H9 (cell line): ENCODE data around the gene NHSL2. TPM values are rescaled to one million over a fixed set of nuclear protein-coding genes. Genes with fewer than 3 reads are reported as not detected.

Experiments used
- DNase-seq: peaks from one replicate; pipeline ENCODE4 v3.0.0-alpha.2; 2017
- H2AFZ ChIP-seq: one replicate; pipeline ENCODE4 v1.6.1; 2013; ENCODE audit warnings: mild to moderate bottlenecking, low read length, control low read depth, moderate library complexity
- H2AK5ac ChIP-seq: 2 replicates; pipeline ENCODE4 v1.6.1; 2013; ENCODE audit warnings: low read length, control low read depth, mixed read lengths; ENCODE audit not compliant: insufficient read length
- H2BK120ac ChIP-seq: one replicate; pipeline ENCODE4 v1.6.1; 2013; ENCODE audit warnings: low read depth, mild to moderate bottlenecking, low read length, control low read depth, inconsistent platforms; ENCODE audit not compliant: poor library complexity, severe bottlenecking
- H2BK12ac ChIP-seq: 2 replicates; pipeline ENCODE4 v1.6.1; 2013; ENCODE audit warnings: low read length, control low read depth, mixed read lengths, low read depth; ENCODE audit not compliant: insufficient read length
- H2BK15ac ChIP-seq: 2 replicates; pipeline ENCODE4 v1.6.1; 2013; ENCODE audit warnings: low read depth, low read length, control low read depth
- H2BK20ac ChIP-seq: one replicate; pipeline ENCODE4 v1.6.1; 2013; ENCODE audit warnings: low read depth, mild to moderate bottlenecking, low read length, control low read depth, inconsistent platforms; ENCODE audit not compliant: poor library complexity, severe bottlenecking
- H2BK5ac ChIP-seq: 2 replicates; pipeline ENCODE4 v1.6.1; 2013; ENCODE audit warnings: low read length, control low read depth, mixed read lengths; ENCODE audit not compliant: insufficient read length
- H3K14ac ChIP-seq: 2 replicates; pipeline ENCODE4 v1.6.1; 2013; ENCODE audit warnings: low read length, control low read depth; ENCODE audit not compliant: insufficient read depth
- H3K18ac ChIP-seq: 2 replicates; pipeline ENCODE4 v1.6.1; 2013; ENCODE audit warnings: low read depth, mild to moderate bottlenecking, mixed read lengths, low read length, control low read depth; ENCODE audit not compliant: insufficient read length
- H3K23ac ChIP-seq: 2 replicates; pipeline ENCODE4 v1.6.1; 2013; ENCODE audit warnings: low read length, control low read depth, mixed read lengths, low read depth; ENCODE audit not compliant: insufficient read length
- H3K23me2 ChIP-seq: 2 replicates; pipeline ENCODE4 v1.6.1; 2013; ENCODE audit warnings: low read depth, mild to moderate bottlenecking, mixed read lengths, low read length, control low read depth; ENCODE audit not compliant: insufficient read length, poor library complexity, severe bottlenecking
- H3K27ac ChIP-seq: 2 replicates; pipeline ENCODE4 v1.5.1; 2013; ENCODE audit warnings: low read length, control low read depth, mixed read lengths, low read depth; ENCODE audit not compliant: insufficient read length
- H3K27me3 ChIP-seq: 2 replicates; pipeline ENCODE4 v1.6.1; 2013; ENCODE audit warnings: low read length, control low read depth, inconsistent platforms; ENCODE audit not compliant: insufficient read depth
- H3K4ac ChIP-seq: 2 replicates; pipeline ENCODE4 v1.6.1; 2013; ENCODE audit warnings: low read depth, mild to moderate bottlenecking, control low read depth, inconsistent platforms, low read length, moderate library complexity
- H3K4me1 ChIP-seq: 2 replicates; pipeline ENCODE4 v1.6.1; 2013; ENCODE audit warnings: low read length, control low read depth, inconsistent platforms; ENCODE audit not compliant: insufficient read depth
- H3K4me2 ChIP-seq: 2 replicates; pipeline ENCODE4 v1.6.1; 2013; ENCODE audit warnings: low read length, control low read depth, mixed read lengths; ENCODE audit not compliant: insufficient read length, insufficient read depth
- H3K56ac ChIP-seq: 2 replicates; pipeline ENCODE4 v1.6.1; 2013; ENCODE audit warnings: low read depth, mild to moderate bottlenecking, mixed read lengths, low read length, control low read depth; ENCODE audit not compliant: insufficient read length
- H3K79me1 ChIP-seq: 2 replicates; pipeline ENCODE4 v1.6.1; 2013; ENCODE audit warnings: low read depth, mild to moderate bottlenecking, moderate library complexity, low read length, control low read depth, inconsistent platforms; ENCODE audit not compliant: insufficient read depth, poor library complexity, severe bottlenecking
- H3K79me2 ChIP-seq: 2 replicates; pipeline ENCODE4 v1.6.1; 2013; ENCODE audit warnings: low read length, control low read depth, inconsistent platforms; ENCODE audit not compliant: insufficient read depth
- H3K9ac ChIP-seq: 2 replicates; pipeline ENCODE4 v1.6.1; 2013; ENCODE audit warnings: low read length, control low read depth, mixed read lengths; ENCODE audit not compliant: insufficient read length; ENCODE audit errors: extremely low read depth
- H3K9me3 ChIP-seq: one replicate; pipeline ENCODE4 v1.6.1; 2013; ENCODE audit warnings: low read depth, low read length, inconsistent platforms; ENCODE audit not compliant: control insufficient read depth
- H3T11ph ChIP-seq: one replicate; pipeline ENCODE4 v1.6.1; 2013; ENCODE audit warnings: mild to moderate bottlenecking, low read length, control low read depth, inconsistent platforms
- H4K20me1 ChIP-seq: one replicate; pipeline ENCODE4 v1.6.1; 2013; ENCODE audit not compliant: control insufficient read depth, insufficient read length, insufficient read depth
- H4K5ac ChIP-seq: 2 replicates; pipeline ENCODE4 v1.6.1; 2013; ENCODE audit warnings: low read depth, mild to moderate bottlenecking, mixed read lengths, low read length, control low read depth; ENCODE audit not compliant: insufficient read length
- H4K8ac ChIP-seq: replicated peaks from 2 replicates; pipeline ENCODE4 v1.6.1; 2013; ENCODE audit warnings: low read length, control low read depth, mixed read lengths, low read depth; ENCODE audit not compliant: insufficient read length
- H4K91ac ChIP-seq: 2 replicates; pipeline ENCODE4 v1.6.1; 2013; ENCODE audit warnings: low read depth, mild to moderate bottlenecking, moderate library complexity, mixed read lengths, low read length, control low read depth; ENCODE audit not compliant: insufficient read length
- H3K27ac Mint-ChIP-seq, 3 experiments: 2 replicates in 2 of 3; 3 replicates in 1 of 3; pipeline ENCODE4 v1.8.0; 2020 to 2021; ENCODE audit warnings: mixed read lengths in 3 of 3, mild to moderate bottlenecking in 1 of 3, moderate library complexity in 1 of 3
- H3K27me3 Mint-ChIP-seq: 2 replicates; pipeline ENCODE4 v1.8.0; 2021; ENCODE audit warnings: low read depth, mild to moderate bottlenecking, moderate library complexity, mixed read lengths
- H3K36me3 Mint-ChIP-seq, 3 experiments: 2 replicates in 2 of 3; 3 replicates in 1 of 3; pipeline ENCODE4 v1.8.0; 2020 to 2021; ENCODE audit warnings: low read depth in 3 of 3, mixed read lengths in 3 of 3; ENCODE audit not compliant: insufficient read depth in 1 of 3
- H3K4me1 Mint-ChIP-seq, 2 experiments: 2 replicates each; pipeline ENCODE4 v1.8.0; 2020; ENCODE audit warnings: mixed read lengths in 2 of 2
- H3K4me3 Mint-ChIP-seq, 2 experiments: 2 replicates in 1 of 2; 3 replicates in 1 of 2; pipeline ENCODE4 v1.8.0; 2020 to 2021; ENCODE audit warnings: mild to moderate bottlenecking in 2 of 2, mixed read lengths in 2 of 2, moderate library complexity in 1 of 2
- H3K9me3 Mint-ChIP-seq, 2 experiments: 2 replicates in 1 of 2; 3 replicates in 1 of 2; pipeline ENCODE4 v1.8.0; 2020; ENCODE audit warnings: mild to moderate bottlenecking in 2 of 2, mixed read lengths in 2 of 2, moderate library complexity in 1 of 2
- WGBS: extraction: QIAGEN DNeasy Blood & Tissue Kit; methylation state at CpG from one replicate; pipeline ENCODE4 v1.1.7; 2013; ENCODE audit warnings: missing lambda C conversion rate, low lambda C conversion rate, mixed read lengths; ENCODE audit not compliant: insufficient read length; ENCODE audit errors: extremely low coverage; 5-methylcytosine and 5-hydroxymethylcytosine counted together
- total RNA-seq: library from RNA; stranded (reverse); gene quantifications from 2 replicates; pipeline ENCODE4 v1.2.1, GENCODE V29; 2021
- TF ChIP-seq, protein P1 (sequence below): fragments of 200-600 bp; sonication (generic); conservative IDR thresholded peaks from 3 replicates; pipeline ENCODE4 v1.8.0; 2021; ENCODE audit warnings: antibody characterized with exemption, mild to moderate bottlenecking

The NHSL2 gene
- total RNA-seq, 1 experiment from 2014 or later = 6.4 TPM

DNA sequence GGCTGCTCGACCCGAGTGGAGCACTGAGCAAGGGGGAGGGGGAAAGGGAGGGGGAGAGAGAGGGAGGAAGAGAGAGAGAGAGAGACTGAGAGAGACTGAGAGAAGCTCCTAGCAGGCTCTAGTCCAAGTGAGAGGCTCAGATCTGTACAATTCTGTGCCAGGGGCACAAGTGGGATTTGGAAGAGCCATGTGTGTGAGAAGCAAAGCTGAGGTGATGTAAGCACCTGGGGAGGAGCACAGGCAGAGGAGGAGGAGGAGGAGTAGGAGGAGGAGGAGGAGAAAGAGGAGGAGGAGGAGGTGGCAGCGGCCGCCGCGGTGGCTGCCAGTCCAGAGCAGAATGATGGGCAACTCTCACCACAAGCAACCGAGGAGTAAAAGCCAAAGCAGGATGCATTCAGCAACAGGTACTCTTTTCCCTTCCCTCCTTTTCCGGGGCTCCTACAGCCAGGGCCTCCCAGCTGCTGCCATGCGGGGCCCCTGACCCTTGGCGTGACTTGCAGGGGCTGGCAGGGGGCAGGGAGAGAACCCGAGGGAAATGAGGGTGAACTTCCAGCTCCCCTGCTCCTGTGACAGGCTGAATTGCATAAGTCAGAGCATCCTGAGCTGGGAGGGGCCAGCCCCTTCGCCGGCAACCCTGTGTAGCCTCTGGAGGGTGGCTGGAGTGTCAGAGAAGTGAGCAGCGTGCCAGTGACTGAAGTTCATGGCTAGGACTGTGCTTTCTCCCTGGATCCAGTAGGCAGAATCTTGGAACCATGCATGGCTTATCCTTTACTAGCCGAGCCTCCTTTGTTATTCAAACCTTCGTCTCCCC, 158.9 kb downstream of the NHSL2 start:
- TF ChIP-seq, protein P1, sequence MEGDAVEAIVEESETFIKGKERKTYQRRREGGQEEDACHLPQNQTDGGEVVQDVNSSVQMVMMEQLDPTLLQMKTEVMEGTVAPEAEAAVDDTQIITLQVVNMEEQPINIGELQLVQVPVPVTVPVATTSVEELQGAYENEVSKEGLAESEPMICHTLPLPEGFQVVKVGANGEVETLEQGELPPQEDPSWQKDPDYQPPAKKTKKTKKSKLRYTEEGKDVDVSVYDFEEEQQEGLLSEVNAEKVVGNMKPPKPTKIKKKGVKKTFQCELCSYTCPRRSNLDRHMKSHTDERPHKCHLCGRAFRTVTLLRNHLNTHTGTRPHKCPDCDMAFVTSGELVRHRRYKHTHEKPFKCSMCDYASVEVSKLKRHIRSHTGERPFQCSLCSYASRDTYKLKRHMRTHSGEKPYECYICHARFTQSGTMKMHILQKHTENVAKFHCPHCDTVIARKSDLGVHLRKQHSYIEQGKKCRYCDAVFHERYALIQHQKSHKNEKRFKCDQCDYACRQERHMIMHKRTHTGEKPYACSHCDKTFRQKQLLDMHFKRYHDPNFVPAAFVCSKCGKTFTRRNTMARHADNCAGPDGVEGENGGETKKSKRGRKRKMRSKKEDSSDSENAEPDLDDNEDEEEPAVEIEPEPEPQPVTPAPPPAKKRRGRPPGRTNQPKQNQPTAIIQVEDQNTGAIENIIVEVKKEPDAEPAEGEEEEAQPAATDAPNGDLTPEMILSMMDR = no peak
- peaks cover 0 to 18% (median 8%) of the 10 kb centered on the region in 3 experiments; a peak in 6 of 7 replicates for H3K36me3 Mint-ChIP-seq
- Histone ChIP-seq H3T11ph (no peak overlapping the region), H2BK12ac (no peak overlapping the region), H4K8ac (no peak overlapping the region), H3K18ac (no peak overlapping the region), H2BK20ac (no peak overlapping the region), H3K27me3 (no peaks in the 10 kb centered on the region), H4K20me1 (no peaks in the 10 kb centered on the region), H3K56ac (no peak overlapping the region), H2BK5ac (no peak overlapping the region), H3K79me1 (no peaks in the 10 kb centered on the region), H2BK120ac (no peak overlapping the region), H3K4ac (no peak overlapping the region), H3K4me2 (no peak overlapping the region), H2BK15ac (no peak overlapping the region), H3K23me2 (no peaks in the 10 kb centered on the region), H3K23ac (no peak overlapping the region), H3K79me2 (no peaks in the 10 kb centered on the region), H3K27ac (no peak overlapping the region), H3K9ac (no peak overlapping the region), H3K14ac (no peak overlapping the region), H4K91ac (no peak overlapping the region), H3K9me3 (peaks cover 39% of the 10 kb centered on the region), H4K5ac (no peak overlapping the region), H3K4me1 (peaks cover 3% of the 10 kb centered on the region; the same call in 1 of the 2 replicates), H2AFZ (no peak overlapping the region), H2AK5ac (no peak overlapping the region)
- no peak for DNase-seq
- H3K27ac Mint-ChIP-seq = no peak overlapping the region
- peak overlapping the region in 1 of 2 experiments; percentile 16; a peak in 1 of 5 replicates for H3K4me3 Mint-ChIP-seq
- no CpG with 5 or more reads among the region's 16 CpGs for WGBS
- H3K9me3 Mint-ChIP-seq = peaks cover 74% of the 10 kb centered on the region in 2 experiments
- H3K27me3 Mint-ChIP-seq = peaks cover 2% of the 10 kb centered on the region
- H3K4me1 Mint-ChIP-seq = peaks cover 12 to 25% of the 10 kb centered on the region in 2 experiments
